Activated T-cell treated with anti-CD3 and anti-CD28 coated beads, Interleukin-2, amount 50 U/mL, for 4 hours (primary cell): ENCODE results near the gene LRIG2. TPM values are rescaled to one million over a fixed set of nuclear protein-coding genes. Genes with fewer than 3 reads are reported as not detected.
A peak's percentile ranks its signal among the peaks of the same experiment; 100 is the strongest.
"Not testable (repeated sequence)": the region's sequence is repeated elsewhere in the genome, so short reads cannot be mapped to it uniquely, and the experiment has no call there.

ENCODE experiments used
- ATAC-seq, 2 donors: fragments of 200-7000 bp; cut with Tn5 transposase; one replicate each; pipeline ENCODE4 v1.10.0; 2021
- DNase-seq: peaks from one replicate; pipeline ENCODE4 v3.0.0-alpha.2; 2020
- H3K27me3 Mint-ChIP-seq: one replicate; pipeline ENCODE4 v1.8.0; 2021; ENCODE audit warnings: low read depth, mixed read lengths
- H3K36me3 Mint-ChIP-seq: one replicate; pipeline ENCODE4 v1.8.0; 2022; ENCODE audit warnings: mixed read lengths; ENCODE audit not compliant: insufficient read depth
- H3K4me1 Mint-ChIP-seq: one replicate; pipeline ENCODE4 v1.8.0; 2021; ENCODE audit warnings: low read depth, mixed read lengths
- H3K4me3 Mint-ChIP-seq: one replicate; pipeline ENCODE4 v1.8.0; 2021; ENCODE audit warnings: mild to moderate bottlenecking, moderate library complexity, mixed read lengths
- H3K9me3 Mint-ChIP-seq: one replicate; pipeline ENCODE4 v1.8.0; 2021; ENCODE audit warnings: mixed read lengths
- total RNA-seq, 3 donors: library from RNA; stranded (reverse); gene quantifications; one replicate each; pipeline ENCODE4 v1.2.1, GENCODE V29; 2021

Gene LRIG2, protein sequence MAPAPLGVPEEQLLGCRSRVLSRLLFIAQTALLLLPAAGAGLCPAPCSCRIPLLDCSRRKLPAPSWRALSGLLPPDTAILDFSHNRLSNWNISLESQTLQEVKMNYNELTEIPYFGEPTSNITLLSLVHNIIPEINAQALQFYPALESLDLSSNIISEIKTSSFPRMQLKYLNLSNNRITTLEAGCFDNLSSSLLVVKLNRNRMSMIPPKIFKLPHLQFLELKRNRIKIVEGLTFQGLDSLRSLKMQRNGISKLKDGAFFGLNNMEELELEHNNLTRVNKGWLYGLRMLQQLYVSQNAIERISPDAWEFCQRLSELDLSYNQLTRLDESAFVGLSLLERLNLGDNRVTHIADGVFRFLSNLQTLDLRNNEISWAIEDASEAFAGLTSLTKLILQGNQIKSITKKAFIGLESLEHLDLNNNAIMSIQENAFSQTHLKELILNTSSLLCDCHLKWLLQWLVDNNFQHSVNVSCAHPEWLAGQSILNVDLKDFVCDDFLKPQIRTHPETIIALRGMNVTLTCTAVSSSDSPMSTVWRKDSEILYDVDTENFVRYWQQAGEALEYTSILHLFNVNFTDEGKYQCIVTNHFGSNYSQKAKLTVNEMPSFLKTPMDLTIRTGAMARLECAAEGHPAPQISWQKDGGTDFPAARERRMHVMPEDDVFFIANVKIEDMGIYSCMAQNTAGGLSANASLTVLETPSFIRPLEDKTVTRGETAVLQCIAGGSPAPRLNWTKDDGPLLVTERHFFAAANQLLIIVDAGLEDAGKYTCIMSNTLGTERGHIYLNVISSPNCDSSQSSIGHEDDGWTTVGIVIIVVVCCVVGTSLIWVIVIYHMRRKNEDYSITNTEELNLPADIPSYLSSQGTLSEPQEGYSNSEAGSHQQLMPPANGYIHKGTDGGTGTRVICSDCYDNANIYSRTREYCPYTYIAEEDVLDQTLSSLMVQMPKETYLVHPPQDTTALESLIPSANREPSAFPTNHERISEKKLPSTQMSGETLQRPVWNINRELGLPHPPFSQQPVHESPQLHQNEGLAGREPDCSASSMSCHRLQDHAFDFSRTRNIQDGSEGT
- 1 to 10 TPM; 7.5 to 8.2 (median 7.8) TPM for total RNA-seq

DNA sequence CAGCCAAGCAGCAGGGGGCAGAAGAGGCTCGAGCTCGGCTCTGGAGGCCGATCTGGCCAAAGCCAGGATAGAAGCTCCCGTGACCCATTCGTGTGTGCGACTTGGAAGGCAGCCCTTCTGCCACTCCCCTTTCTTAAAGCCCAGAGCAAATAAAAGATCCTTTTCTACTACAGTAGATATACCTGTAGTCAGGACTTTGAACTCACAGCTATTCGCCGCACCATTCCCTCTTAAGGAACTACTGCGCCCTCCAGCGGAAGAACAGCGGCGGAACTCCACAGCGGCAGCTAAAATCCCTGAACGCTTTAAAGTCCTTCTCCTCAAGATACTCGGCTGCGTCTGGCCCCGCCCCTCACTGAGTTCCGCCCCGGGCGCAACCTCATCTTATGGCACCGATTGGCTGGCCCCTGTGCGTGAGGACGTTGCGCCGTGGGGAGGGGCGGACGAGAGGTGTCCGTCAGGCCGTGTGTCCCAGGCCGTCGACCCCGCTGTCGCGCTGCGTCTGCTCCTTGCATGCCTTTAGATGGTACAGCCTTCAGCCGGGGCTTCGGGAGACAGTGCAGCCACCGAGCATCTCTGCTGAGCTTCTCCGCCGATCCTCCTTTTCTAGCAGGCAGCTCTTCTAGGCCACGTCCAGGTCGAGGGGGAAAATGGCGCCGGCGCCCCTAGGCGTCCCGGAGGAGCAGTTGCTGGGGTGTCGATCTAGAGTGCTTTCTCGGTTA is at the start of gene LRIG2:
Gene LRIG2 (plus strand): TSS at position 442 of the 722 bp plus-strand sequence. CDS start 209 bp downstream, at position 651.
- H3K9me3 Mint-ChIP-seq = no peaks in the 10 kb centered on the region
- peak; percentile 98 for ATAC-seq

GRCh38 chr1:113023316-113023715 is 49.7 kb upstream of the LRIG2 start:
- H3K9me3 Mint-ChIP-seq, DNase-seq, H3K36me3 Mint-ChIP-seq, H3K4me1 Mint-ChIP-seq, H3K4me3 Mint-ChIP-seq, H3K27me3 Mint-ChIP-seq, ATAC-seq: not testable (repeated sequence)

More for the DNA sequence above, at the start of gene LRIG2:
- H3K27me3 Mint-ChIP-seq = no peaks in the 10 kb centered on the region
- peak; percentile 97 for DNase-seq
- H3K36me3 Mint-ChIP-seq = peaks cover 5% of the 10 kb centered on the region
- H3K4me3 Mint-ChIP-seq = peak within 1 kb of the TSS; percentile 96
- H3K4me1 Mint-ChIP-seq = peaks cover 31% of the 10 kb centered on the region

DNA sequence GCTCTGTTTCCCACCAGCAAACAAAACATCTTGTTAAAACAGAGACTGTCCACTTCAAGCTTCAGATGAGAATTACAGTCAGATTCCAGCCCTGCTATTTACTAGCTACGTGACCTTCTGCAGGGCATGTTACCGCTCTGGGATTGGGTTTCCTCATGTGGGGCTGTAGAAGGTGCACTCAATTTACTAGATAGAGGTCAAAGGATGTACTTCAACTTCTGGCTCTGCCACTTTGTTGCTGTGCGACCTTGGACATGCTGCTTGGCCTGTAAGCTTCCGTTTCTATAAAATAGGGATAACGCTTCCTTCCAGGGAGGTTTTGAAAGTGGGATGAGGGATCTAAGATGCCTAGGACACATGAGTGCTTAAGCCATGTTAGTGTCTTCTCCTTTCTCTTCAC is 46.0 kb upstream of the LRIG2 start:
- ATAC-seq = no peak
- H3K36me3 Mint-ChIP-seq = no peaks in the 10 kb centered on the region

GRCh38 chr1:113027449-113027848 is 45.5 kb upstream of the LRIG2 start:
- DNase-seq = no peak
- no peaks in the 10 kb centered on the region for H3K27me3 Mint-ChIP-seq

More for the DNA sequence above, 46.0 kb upstream of the LRIG2 start:
- Mint-ChIP-seq H3K9me3 (no peaks in the 10 kb centered on the region), H3K27me3 (no peaks in the 10 kb centered on the region), H3K4me1 (no peaks in the 10 kb centered on the region), H3K4me3 (no peak overlapping the region)
- DNase-seq = no peak

DNA sequence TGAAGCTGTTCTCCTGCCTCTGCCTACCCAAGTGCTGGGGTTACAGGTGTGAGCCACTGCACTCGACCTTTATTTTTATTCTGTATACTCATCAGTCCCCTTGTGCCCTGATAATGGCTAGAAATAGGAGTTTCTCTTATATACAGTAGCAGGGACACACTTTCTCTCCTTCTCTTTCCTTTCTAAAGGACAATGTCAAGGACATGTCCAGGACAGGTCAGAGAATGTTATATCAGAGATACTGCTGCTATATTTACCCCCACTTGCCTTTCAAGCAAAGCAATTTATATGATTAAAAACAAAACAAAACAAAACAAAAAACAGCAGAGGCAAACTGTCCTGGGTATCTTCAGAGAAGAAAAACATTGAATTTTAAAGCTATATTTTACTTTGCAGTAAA is 43.2 kb upstream of the LRIG2 start:
- Mint-ChIP-seq H3K4me3 (no peak overlapping the region), H3K9me3 (no peaks in the 10 kb centered on the region), H3K4me1 (no peaks in the 10 kb centered on the region), H3K27me3 (no peaks in the 10 kb centered on the region), H3K36me3 (no peaks in the 10 kb centered on the region)
- no peak for ATAC-seq
- DNase-seq = no peak

More at GRCh38 chr1:113027449-113027848, 45.5 kb upstream of the LRIG2 start:
- Mint-ChIP-seq H3K4me3 (no peak overlapping the region), H3K4me1 (no peaks in the 10 kb centered on the region), H3K9me3 (no peaks in the 10 kb centered on the region), H3K36me3 (no peaks in the 10 kb centered on the region)
- ATAC-seq = no peak

DNA sequence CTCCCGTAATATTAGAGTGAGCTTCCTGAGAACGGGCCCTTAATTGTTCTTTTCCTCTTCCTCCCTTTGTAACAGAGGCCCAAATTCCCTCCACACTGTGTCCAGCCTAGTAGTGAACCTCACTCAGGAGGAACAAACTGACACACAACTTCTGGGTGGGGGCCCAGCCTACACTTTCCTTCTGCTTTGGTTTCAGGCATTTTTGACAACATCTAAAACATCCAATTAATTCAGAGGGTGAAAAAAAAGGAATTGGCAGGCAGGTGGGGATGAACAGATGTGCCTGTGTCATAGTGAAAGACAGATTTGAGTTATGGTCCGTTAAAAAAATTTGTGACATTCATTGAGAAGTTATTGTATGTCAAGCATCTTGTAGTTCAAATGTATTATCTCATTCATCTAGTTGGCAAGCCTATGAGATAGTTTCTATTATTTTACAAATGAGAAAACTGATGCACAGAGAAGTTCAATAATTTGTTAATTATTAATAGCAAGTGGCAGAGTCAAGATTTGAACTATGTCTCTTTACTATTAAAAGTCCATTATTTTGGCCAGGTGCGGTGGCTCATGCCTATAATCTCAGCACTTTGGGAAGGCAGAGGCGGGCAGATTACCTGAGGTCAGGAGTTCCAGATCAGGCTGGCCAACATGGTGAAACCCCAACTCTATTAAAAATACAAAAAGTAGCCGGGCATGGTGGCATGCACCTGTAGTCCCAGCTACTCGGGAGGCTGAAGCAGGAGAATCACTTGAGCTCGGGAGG is 41.6 kb upstream of the LRIG2 start:
- no peaks in the 10 kb centered on the region for H3K36me3 Mint-ChIP-seq
- ATAC-seq = no peak
- no peaks in the 10 kb centered on the region for H3K9me3 Mint-ChIP-seq
- H3K27me3 Mint-ChIP-seq = no peaks in the 10 kb centered on the region
- no peak overlapping the region for H3K4me3 Mint-ChIP-seq
- no peaks in the 10 kb centered on the region for H3K4me1 Mint-ChIP-seq
- no peak for DNase-seq

GRCh38 chr1:113035086-113035485 is 37.9 kb upstream of the LRIG2 start:
- Mint-ChIP-seq H3K27me3 (no peaks in the 10 kb centered on the region), H3K9me3 (no peaks in the 10 kb centered on the region), H3K36me3 (no peaks in the 10 kb centered on the region), H3K4me3 (no peak overlapping the region), H3K4me1 (no peaks in the 10 kb centered on the region)
- no peak for ATAC-seq
- no peak for DNase-seq

DNA sequence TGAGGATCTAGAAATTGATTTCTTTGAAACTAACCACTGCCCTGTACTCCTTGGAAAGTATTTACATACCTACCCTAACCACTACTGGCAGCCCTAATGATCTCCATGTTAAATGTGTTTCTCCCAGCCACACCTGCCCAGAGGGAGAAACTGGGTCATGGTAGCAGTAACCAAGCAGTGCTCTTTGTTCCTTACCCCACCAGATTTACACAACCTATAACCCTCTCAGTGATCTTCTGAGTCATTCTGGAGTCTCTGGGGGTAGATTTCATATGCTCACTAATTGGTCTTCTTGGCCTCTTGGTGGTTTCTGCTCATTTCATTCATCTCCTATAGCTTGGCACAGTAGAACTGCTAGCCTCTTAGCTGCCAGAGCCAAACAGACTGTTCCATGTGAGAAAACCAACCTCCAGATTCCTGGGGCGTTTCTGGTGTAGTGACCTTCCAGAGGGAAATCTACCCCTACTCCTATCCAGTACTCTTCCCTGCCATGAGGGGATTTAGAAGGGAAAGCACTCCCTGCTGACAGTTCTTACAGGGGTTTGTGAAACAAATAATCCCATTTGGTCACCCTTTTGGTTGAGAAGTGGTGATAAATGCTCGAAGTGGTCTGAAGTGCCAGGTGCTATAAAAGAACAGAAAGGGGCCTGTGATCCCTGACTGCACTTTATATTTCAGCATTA is 36.2 kb upstream of the LRIG2 start:
- ATAC-seq (no peak), DNase-seq (no peak)
- H3K4me1 Mint-ChIP-seq = peaks cover under 1% of the 10 kb centered on the region
- no peaks in the 10 kb centered on the region for H3K9me3 Mint-ChIP-seq
- no peaks in the 10 kb centered on the region for H3K27me3 Mint-ChIP-seq
- no peak overlapping the region for H3K4me3 Mint-ChIP-seq
- no peaks in the 10 kb centered on the region for H3K36me3 Mint-ChIP-seq

GRCh38 chr1:113040041-113040440 is 33.0 kb upstream of the LRIG2 start:
- Mint-ChIP-seq H3K4me1 (peaks cover 17% of the 10 kb centered on the region), H3K4me3 (no peak overlapping the region), H3K36me3 (no peaks in the 10 kb centered on the region), H3K27me3 (peaks cover 5% of the 10 kb centered on the region), H3K9me3 (no peaks in the 10 kb centered on the region)
- DNase-seq = no peak
- ATAC-seq = no peak

DNA sequence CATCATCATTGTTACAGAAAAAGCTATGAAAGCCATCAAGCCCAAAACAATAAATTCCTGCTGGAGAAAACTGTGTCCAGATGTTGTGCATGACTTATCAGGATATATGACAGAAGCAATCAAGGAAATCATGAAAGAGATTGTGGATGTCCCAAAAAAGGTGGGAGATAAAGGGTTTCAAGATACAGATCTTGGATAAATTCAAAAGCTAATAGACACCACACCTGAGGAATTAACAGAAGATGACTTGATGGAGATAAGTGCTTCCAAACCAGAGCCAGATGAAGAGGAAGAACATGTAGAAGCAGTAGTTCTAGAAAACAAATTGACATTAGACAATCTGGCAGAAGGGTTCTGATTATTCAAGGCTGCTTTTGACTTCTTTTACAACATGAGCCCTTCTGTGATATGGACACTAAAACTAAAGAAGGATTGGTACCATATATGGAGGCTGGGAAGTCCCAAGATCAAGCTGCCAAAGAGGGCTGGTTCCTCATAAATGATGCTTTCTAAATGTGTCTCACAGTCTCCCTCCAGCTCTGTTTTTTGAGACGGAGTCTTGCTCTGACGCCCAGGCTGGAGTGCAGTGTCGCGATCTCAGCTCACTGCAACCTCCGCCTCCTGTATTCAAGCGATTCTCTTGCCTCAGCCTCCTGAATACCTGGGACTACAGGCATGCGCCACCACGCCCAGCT is 32.1 kb upstream of the LRIG2 start:
- H3K27me3 Mint-ChIP-seq = peaks cover 5% of the 10 kb centered on the region

DNA sequence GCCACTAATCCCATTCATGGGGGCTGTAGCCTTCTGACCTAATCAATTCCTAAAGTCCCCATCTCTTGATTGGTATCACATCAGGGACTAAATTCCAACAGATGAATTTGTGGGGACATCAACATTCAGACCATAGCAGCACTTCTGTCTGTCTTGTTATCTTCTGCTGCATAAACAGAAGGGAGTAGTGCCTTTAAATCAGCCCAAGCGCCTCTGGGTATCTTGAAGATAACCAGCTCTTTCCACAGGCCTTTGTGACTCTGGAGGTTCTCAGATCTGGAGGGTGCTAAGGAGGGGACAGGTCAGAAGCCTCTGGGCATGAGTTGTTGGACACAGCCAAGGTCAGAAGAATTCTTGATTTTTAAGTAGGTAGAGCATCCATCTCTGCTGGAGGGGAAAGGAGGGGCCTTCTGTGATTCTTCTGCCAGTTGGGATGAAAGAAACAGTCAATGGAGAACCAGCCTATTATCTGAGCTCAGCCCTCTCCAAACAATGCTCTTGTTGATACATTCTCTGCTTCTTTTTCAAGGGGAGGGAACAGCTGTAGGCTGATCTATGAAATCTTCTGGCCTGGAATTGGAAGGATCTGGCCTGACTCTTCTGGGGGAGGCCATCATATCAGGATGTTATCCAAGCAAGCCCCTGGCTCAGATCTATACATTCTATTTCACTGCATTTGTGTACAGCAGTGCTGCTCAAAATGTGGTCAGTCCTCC is 31.3 kb upstream of the LRIG2 start:
- Mint-ChIP-seq H3K27me3 (peaks cover 5% of the 10 kb centered on the region), H3K4me3 (no peak overlapping the region), H3K36me3 (no peaks in the 10 kb centered on the region), H3K9me3 (no peaks in the 10 kb centered on the region), H3K4me1 (peaks cover 25% of the 10 kb centered on the region)
- DNase-seq = no peak
- no peak for ATAC-seq

More for the DNA sequence above, 32.1 kb upstream of the LRIG2 start:
- no peaks in the 10 kb centered on the region for H3K36me3 Mint-ChIP-seq
- H3K9me3 Mint-ChIP-seq = no peaks in the 10 kb centered on the region
- H3K4me3 Mint-ChIP-seq = no peak overlapping the region
- DNase-seq (no peak), ATAC-seq (no peak)
- H3K4me1 Mint-ChIP-seq = peaks cover 19% of the 10 kb centered on the region
